Measurements from ENCODE around the gene ENOSF1. TPM values are rescaled to one million over a fixed set of nuclear protein-coding genes. Genes with fewer than 3 reads are reported as not detected.

The ENOSF1 gene
- total and polyA plus RNA-seq, 2 of the 4 experiments (the other 2 are of a cell fraction), result 12.2 to 12.6 TPM

DNA sequence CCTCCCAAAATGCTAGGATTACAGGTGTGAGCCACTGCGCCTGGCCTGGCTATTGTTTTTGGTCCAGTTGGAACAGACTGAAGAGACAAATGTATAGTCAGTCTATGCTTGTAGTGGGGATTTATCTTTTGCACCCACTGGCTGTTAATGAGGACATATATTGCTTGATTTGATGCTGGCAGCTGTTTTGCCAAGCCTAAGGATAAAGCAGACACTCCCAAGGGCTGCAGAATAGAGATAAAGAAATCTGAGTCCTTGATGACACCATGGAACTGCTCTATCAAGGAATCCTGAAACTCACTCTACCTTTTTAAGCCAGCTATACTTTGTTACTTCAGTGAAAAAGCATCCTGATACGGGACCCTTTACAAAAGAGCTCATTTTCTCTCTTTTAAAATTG lies 43.1 kb upstream of the ENOSF1 start:
- Histone ChIP-seq H2AK9ac (replicated peaks; ENCODE audit: low read depth, low read length, poor library complexity) (no peak overlapping the region), H2BK120ac (ENCODE audit: low read depth, low read length) (no peak overlapping the region), H2BK20ac (ENCODE audit: low read depth, low read length) (no peak overlapping the region), H4K5ac (ENCODE audit: low read depth, low read length) (no peak overlapping the region), H3K27ac (ENCODE audit: insufficient read depth, low read length) (no peak overlapping the region), H3K9me3 (ENCODE audit: control insufficient read depth, insufficient read depth, low read length) (no peaks in the 10 kb centered on the region), H3K9me1 (ENCODE audit: insufficient read depth, low read length) (no peaks in the 10 kb centered on the region), H2AFZ (replicated peaks; ENCODE audit: low read length, poor library complexity) (no peak overlapping the region), H4K91ac (ENCODE audit: insufficient read depth, low read depth, low read length) (no peak overlapping the region), H2AK5ac (ENCODE audit: low read depth, low read length) (no peak overlapping the region), H3K4me3 (ENCODE audit: insufficient read depth, low read depth, low read length) (no peak overlapping the region), H3K14ac (replicated peaks; ENCODE audit: low read depth, low read length) (no peak overlapping the region), H3K56ac (ENCODE audit: extremely low read depth, insufficient read depth, low read length) (no peak overlapping the region), H3K36me3 (ENCODE audit: control insufficient read depth, insufficient read depth, low read length) (peaks cover 5% of the 10 kb centered on the region; the same call in 1 of the 2 replicates), H2BK5ac (ENCODE audit: low read depth, low read length, poor library complexity, severe bottlenecking) (no peak overlapping the region), H3K79me1 (ENCODE audit: low read depth in 1 of 2, low read length in 2 of 2) (peaks cover 0 to 4% of the 10 kb centered on the region in 2 experiments; a peak in 3 of 4 replicates), H3K4ac (ENCODE audit: low read depth, low read length) (no peak overlapping the region), H3K4me2 (ENCODE audit: low read depth, low read length) (no peak overlapping the region), H3K27me3 (ENCODE audit: control insufficient read depth, insufficient read depth, low read length) (no peaks in the 10 kb centered on the region), H3K18ac (ENCODE audit: low read depth, low read length) (no peak overlapping the region), H4K8ac (ENCODE audit: low read depth in 2 of 2, low read length in 2 of 2) (no peak overlapping the region), H3K23ac (ENCODE audit: low read depth, low read length) (no peak overlapping the region), H3K4me1 (ENCODE audit: control insufficient read depth, insufficient read depth, low read length) (no peaks in the 10 kb centered on the region), H4K20me1 (ENCODE audit: insufficient read depth, low read length) (no peaks in the 10 kb centered on the region), H2BK15ac (ENCODE audit: low read depth, low read length) (no peak overlapping the region), H3K9ac (ENCODE audit: low read depth, low read length) (no peak overlapping the region)
- no peak for TF ChIP-seq BHLHE40 (IDR thresholded peaks at IDR 0.05; ENCODE audit: low read depth, low read length)
- no peak for TF ChIP-seq CHD1 (IDR thresholded peaks at IDR 0.05; ENCODE audit: low read depth, low read length)
- TF ChIP-seq NFE2L2 (IDR thresholded peaks at IDR 0.05; ENCODE audit: low read depth, low read length), result no peak
- TF ChIP-seq, protein P1, sequence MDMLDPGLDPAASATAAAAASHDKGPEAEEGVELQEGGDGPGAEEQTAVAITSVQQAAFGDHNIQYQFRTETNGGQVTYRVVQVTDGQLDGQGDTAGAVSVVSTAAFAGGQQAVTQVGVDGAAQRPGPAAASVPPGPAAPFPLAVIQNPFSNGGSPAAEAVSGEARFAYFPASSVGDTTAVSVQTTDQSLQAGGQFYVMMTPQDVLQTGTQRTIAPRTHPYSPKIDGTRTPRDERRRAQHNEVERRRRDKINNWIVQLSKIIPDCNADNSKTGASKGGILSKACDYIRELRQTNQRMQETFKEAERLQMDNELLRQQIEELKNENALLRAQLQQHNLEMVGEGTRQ (IDR thresholded peaks at IDR 0.05; ENCODE audit: low read depth, low read length), result no peak
- no peak for TF ChIP-seq SMC3 (IDR thresholded peaks at IDR 0.05; ENCODE audit: low read depth, low read length)
- TF ChIP-seq MAFK (IDR thresholded peaks at IDR 0.05; ENCODE audit: low read depth, low read length), result no peak
- TF ChIP-seq MXI1 (IDR thresholded peaks at IDR 0.05; ENCODE audit: borderline replicate concordance, low read depth, low read length), result no peak
- no peak for TF ChIP-seq FOS (IDR thresholded peaks at IDR 0.05; ENCODE audit: low read depth, low read length)
- TF ChIP-seq RAD21 (IDR thresholded peaks at IDR 0.05; ENCODE audit: low read length), result no peak
- ChIA-PET CTCF (interaction anchor here (0.7 kb wide), 1 partner anchor 158 kb away, joined by 3 read pairs; no protein-coding TSS in a partner anchor), POLR2A (ENCODE audit: unreplicated experiment) (no interaction called here)
- no peak for DNase-seq
- intact Hi-C loops (cut with micrococcal nuclease) (no loop called here), in situ Hi-C loops (cut with MboI; ENCODE audit: low sequenced_read_pairs) (no loop called here), dilution Hi-C loops (cut with HindIII; ENCODE audit: low sequenced_read_pairs, unreplicated experiment) (no loop called here)
- WGBS, 2 experiments (ENCODE audit: extremely low coverage in 2 of 2, insufficient read length in 1 of 2), result no CpG with 5 or more reads among the region's 2 CpGs
- no TSS peak for BruUV-seq (replicated peaks)
- no peak for ATAC-seq (ENCODE audit: low read depth)
